Uterus (tissue), 4 donors: ENCODE measurements around the gene NRROS. TPM values are rescaled to one million over a fixed set of nuclear protein-coding genes. Genes with fewer than 3 reads are reported as not detected.

Experiments
- DNase-seq, 2 donors: peaks; one replicate each; pipeline ENCODE4 v3.0.0-alpha.2; 2019 to 2020
- H3K27ac ChIP-seq, 2 donors: fragments of 200-600 bp; sonication (generic); 1 replicate in 1 of 2; 2 replicates in 1 of 2; pipeline ENCODE4 v1.5.1; 2016 to 2018
- H3K27me3 ChIP-seq, 2 donors: fragments of 200-600 bp; sonication (generic); one replicate each; pipeline ENCODE4 v1.5.1; 2018 to 2019; ENCODE audit warnings: control low read depth in 1 of 2
- H3K36me3 ChIP-seq, 2 donors: fragments of 200-600 bp; sonication (generic); one replicate each; pipeline ENCODE4 v1.5.1; 2019; ENCODE audit warnings: control low read depth in 1 of 2
- H3K4me1 ChIP-seq, 2 donors: fragments of 200-600 bp; sonication (generic); one replicate each; pipeline ENCODE4 v1.5.1; 2018 to 2019; ENCODE audit warnings: control low read depth in 1 of 2
- H3K4me3 ChIP-seq, 2 donors: fragments of 200-600 bp; sonication (generic); 1 replicate in 1 of 2; 2 replicates in 1 of 2; pipeline ENCODE4 v1.5.1; 2018 to 2019; ENCODE audit warnings: mild to moderate bottlenecking in 1 of 2
- H3K9me3 ChIP-seq, 2 donors: fragments of 200-600 bp; sonication (generic); one replicate each; pipeline ENCODE4 v1.5.1; 2019; ENCODE audit warnings: control low read depth in 1 of 2
- POLR2A ChIP-seq, 2 donors: fragments of 450-650 bp; IDR thresholded peaks; one replicate each; pipeline ENCODE4 v1.6.1; 2016; ENCODE audit warnings: antibody characterized with exemption in 2 of 2, mild to moderate bottlenecking in 1 of 2, moderate library complexity in 1 of 2
- intact Hi-C: fragments of 100-400 bp; cut with DNase I; formaldehyde crosslinking; loops from one replicate; pipeline ENCODE4 v1.15.1; 2023; ENCODE audit warnings: low total_unique reads
- total RNA-seq, 4 donors: library from RNA; depleted of rRNA in 3 of 4; stranded (reverse); fragments of >200 nt in 3 of 4; gene quantifications; one replicate each; pipeline versions ENCODE4 v1.1.0 to v1.2.4, GENCODE V29; 2014 to 2023
- TF ChIP-seq, protein P1 (sequence below), 4 experiments: fragments of 200-600 bp in 2 of 4; fragments of 450-650 bp in 2 of 4; sonication (generic) in 2 of 4; IDR thresholded peaks; one replicate each; pipeline ENCODE4 v1.5.1; 2016 to 2019; ENCODE audit warnings: antibody characterized with exemption in 4 of 4, mild to moderate bottlenecking in 2 of 4, moderate library complexity in 1 of 4
- donor health status: DM: yes; HTN: yes; CAD: no.

The NRROS gene
- total RNA-seq, 4 donors from 2014 or later: 6.5 to 36.8 (median 7.6) TPM

GRCh38 chr3:196600359-196600758 is 39.1 kb upstream of the NRROS start:
- Histone ChIP-seq H3K9me3 (no peaks in the 10 kb centered on the region), H3K4me1 (no peaks in the 10 kb centered on the region), H3K36me3 (no peaks in the 10 kb centered on the region), H3K27ac (no peak overlapping the region), H3K4me3 (no peak overlapping the region), H3K27me3 (no peaks in the 10 kb centered on the region)
- intact Hi-C loops: no loop called here
- TF ChIP-seq, protein P1, sequence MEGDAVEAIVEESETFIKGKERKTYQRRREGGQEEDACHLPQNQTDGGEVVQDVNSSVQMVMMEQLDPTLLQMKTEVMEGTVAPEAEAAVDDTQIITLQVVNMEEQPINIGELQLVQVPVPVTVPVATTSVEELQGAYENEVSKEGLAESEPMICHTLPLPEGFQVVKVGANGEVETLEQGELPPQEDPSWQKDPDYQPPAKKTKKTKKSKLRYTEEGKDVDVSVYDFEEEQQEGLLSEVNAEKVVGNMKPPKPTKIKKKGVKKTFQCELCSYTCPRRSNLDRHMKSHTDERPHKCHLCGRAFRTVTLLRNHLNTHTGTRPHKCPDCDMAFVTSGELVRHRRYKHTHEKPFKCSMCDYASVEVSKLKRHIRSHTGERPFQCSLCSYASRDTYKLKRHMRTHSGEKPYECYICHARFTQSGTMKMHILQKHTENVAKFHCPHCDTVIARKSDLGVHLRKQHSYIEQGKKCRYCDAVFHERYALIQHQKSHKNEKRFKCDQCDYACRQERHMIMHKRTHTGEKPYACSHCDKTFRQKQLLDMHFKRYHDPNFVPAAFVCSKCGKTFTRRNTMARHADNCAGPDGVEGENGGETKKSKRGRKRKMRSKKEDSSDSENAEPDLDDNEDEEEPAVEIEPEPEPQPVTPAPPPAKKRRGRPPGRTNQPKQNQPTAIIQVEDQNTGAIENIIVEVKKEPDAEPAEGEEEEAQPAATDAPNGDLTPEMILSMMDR (IDR thresholded peaks at IDR 0.05): no peak
- DNase-seq: no peak

- TF ChIP-seq POLR2A (IDR thresholded peaks at IDR 0.05): no peak
- TF ChIP-seq, protein P1 (IDR thresholded peaks at IDR 0.05): no peak
- no peak overlapping the region for H3K27ac ChIP-seq
- H3K4me3 ChIP-seq: no peak overlapping the region
- H3K27me3 ChIP-seq: no peaks in the 10 kb centered on the region
- DNase-seq: no peak
- no peaks in the 10 kb centered on the region for H3K4me1 ChIP-seq
- no peaks in the 10 kb centered on the region for H3K9me3 ChIP-seq
- H3K36me3 ChIP-seq: no peaks in the 10 kb centered on the region
- intact Hi-C loops: no loop called here
These were observed 36.8 kb upstream of the NRROS start for GRCh38 chr3:196602673-196603072.

DNA sequence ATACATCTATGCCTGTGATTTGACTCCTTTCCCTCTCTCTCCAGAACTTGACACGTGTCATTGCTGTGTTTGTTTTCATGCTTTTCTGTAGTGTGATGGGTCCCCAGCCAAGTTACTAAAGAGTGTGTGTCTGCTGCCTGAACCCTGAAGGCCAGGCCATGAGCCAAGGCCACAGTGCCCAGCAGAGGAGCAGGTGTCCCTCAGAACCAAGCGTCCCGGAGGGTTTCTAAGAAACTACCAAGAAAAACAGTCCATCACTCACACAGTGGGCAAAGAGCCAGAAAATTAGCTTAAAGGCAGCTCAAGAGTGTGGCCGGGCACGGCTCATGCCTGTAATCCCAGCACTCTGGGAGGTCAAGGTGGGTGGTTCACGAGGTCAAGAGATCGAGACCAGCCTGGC is 35.8 kb upstream of the NRROS start:
- H3K4me1 ChIP-seq: no peaks in the 10 kb centered on the region
- no peak overlapping the region for H3K27ac ChIP-seq
- H3K9me3 ChIP-seq: no peaks in the 10 kb centered on the region
- no peaks in the 10 kb centered on the region for H3K36me3 ChIP-seq
- no peak overlapping the region for H3K4me3 ChIP-seq
- TF ChIP-seq, protein P1 (IDR thresholded peaks at IDR 0.05): no peak
- TF ChIP-seq POLR2A (IDR thresholded peaks at IDR 0.05): no peak
- intact Hi-C loops: no loop called here
- DNase-seq: no peak
- no peaks in the 10 kb centered on the region for H3K27me3 ChIP-seq

GRCh38 chr3:196604548-196604947 is 34.9 kb upstream of the NRROS start:
- Histone ChIP-seq H3K9me3 (no peaks in the 10 kb centered on the region), H3K27me3 (no peaks in the 10 kb centered on the region), H3K36me3 (no peaks in the 10 kb centered on the region), H3K4me3 (no peak overlapping the region), H3K4me1 (no peaks in the 10 kb centered on the region), H3K27ac (no peak overlapping the region)
- TF ChIP-seq, protein P1 (IDR thresholded peaks at IDR 0.05): no peak
- no peak for TF ChIP-seq POLR2A (IDR thresholded peaks at IDR 0.05)
- no peak for DNase-seq
- intact Hi-C loops: no loop called here

DNA sequence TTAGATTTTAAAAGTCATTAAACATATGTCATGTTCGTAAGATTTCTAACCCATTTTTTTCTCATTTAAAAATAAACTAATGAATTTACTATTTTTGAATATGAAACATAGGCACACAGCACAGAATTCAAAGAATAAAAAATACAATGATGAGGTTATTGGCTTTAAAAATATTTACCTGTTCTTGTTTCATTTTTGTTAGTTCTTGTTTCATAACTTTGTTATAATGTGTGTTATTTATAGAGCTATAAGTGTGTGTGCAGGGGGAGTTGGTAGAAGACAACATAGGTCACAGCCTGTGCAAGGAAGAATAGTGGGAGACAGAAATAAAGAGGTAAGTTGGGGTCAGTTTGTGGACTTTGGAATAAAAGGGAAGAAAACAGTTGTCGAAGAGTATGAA is 30.8 kb upstream of the NRROS start:
- no peak for DNase-seq
- H3K4me3 ChIP-seq: no peak overlapping the region
- H3K27ac ChIP-seq: no peak overlapping the region
- TF ChIP-seq POLR2A (IDR thresholded peaks at IDR 0.05): no peak
- TF ChIP-seq, protein P1 (IDR thresholded peaks at IDR 0.05): no peak
- H3K36me3 ChIP-seq: no peaks in the 10 kb centered on the region
- no peaks in the 10 kb centered on the region for H3K9me3 ChIP-seq
- intact Hi-C loops: no loop called here
- H3K27me3 ChIP-seq: no peaks in the 10 kb centered on the region
- H3K4me1 ChIP-seq: no peaks in the 10 kb centered on the region
